ENCODE data around the gene RASA3. TPM values are rescaled to one million over a fixed set of nuclear protein-coding genes. Genes with fewer than 3 reads are reported as not detected.

The RASA3 gene
- total and polyA plus RNA-seq, 9 of the 15 experiments (the other 6 are each of a cell fraction or from before 2014, with no cell fraction given) = 0.72 to 25.3 (median 14.4) TPM

DNA sequence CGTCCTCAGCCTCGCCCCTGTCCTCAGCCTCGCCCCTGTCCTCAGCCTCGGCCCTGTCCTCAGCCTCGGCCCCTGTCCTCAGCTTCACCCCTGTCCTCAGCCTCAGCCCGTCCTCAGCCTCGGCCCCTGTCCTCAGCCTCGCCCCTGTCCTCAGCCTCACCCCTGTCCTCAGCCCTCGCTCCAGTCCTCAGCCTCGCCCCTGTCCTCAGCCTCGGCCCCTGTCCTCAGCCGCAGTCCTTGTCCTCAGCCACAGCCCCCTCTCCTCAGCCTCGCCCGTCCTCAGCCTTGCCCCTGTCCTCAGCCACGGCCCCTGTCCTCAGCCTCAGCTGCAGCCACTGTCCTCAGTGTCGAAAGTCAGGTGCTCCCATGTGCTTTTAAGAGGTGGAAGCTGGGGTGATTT, 169.0 kb downstream of the RASA3 start:
- Histone ChIP-seq H3K9me1 (ENCODE audit: control insufficient read depth, insufficient read depth, low read length) (no peaks in the 10 kb centered on the region), H3K4me1 (replicated peaks in 1 of 2; ENCODE audit: control insufficient read depth in 2 of 2, insufficient read depth in 2 of 2, low read length in 2 of 2) (peaks cover 4 to 12% of the 10 kb centered on the region in 2 experiments; a peak in 4 of 5 replicates), H3K27me3 (ENCODE audit: control insufficient read depth in 2 of 2, insufficient read depth in 2 of 2, low read length in 2 of 2) (peaks cover 2 to 16% of the 10 kb centered on the region in 2 experiments; a peak in 4 of 5 replicates), H3K4me2 (ENCODE audit: insufficient read depth, low read length) (no peak overlapping the region), H2AFZ (ENCODE audit: low read depth, low read length) (no peak overlapping the region), H3K9me3 (replicated peaks; ENCODE audit: control insufficient read depth, insufficient read depth, low read depth, low read length) (no peaks in the 10 kb centered on the region), H4K20me1 (replicated peaks; ENCODE audit: control insufficient read depth, insufficient read depth, low read length) (no peaks in the 10 kb centered on the region), H3K4me3 (no peak overlapping the region), H3K9ac (ENCODE audit: insufficient read depth in 1 of 2, low read depth in 2 of 2, low read length in 2 of 2) (no peak overlapping the region), H3K79me2 (ENCODE audit: control insufficient read depth, insufficient read depth, low read length) (no peaks in the 10 kb centered on the region), H3K36me3 (ENCODE audit: control insufficient read depth, insufficient read depth, low read length) (no peaks in the 10 kb centered on the region), H3K27ac (ENCODE audit: extremely low read depth, low read depth, low read length) (no peak overlapping the region)
- DNase-seq (ENCODE audit: extremely low read depth in 1 of 4, low spot score in 3 of 4) (no peak), ATAC-seq (no peak; the same call in 2 of the 3 replicates), FAIRE-seq (no peak)
- ChIA-PET CTCF (ENCODE audit: low intra/inter-chr PET ratio) (interaction anchor here (0.6 kb wide), 1 partner anchor 180 kb away, joined by 3 read pairs; no protein-coding TSS in a partner anchor), POLR2A (no interaction called here)
- BruUV-seq (replicated peaks) = no TSS peak
- WGBS (ENCODE audit: insufficient coverage, low coverage, missing lambda C conversion rate) = 13% methylated on average over 8 of the region's 16 CpGs
- no peak for TF ChIP-seq RFX1 (IDR thresholded peaks at IDR 0.05)
- peak; percentile 56 for TF ChIP-seq POLR2G (IDR thresholded peaks at IDR 0.05; ENCODE audit: low read depth, low read length)
- in situ Hi-C loops (cut with MboI) = no loop called here
- intact Hi-C loops (cut with micrococcal nuclease) = no loop called here

DNA sequence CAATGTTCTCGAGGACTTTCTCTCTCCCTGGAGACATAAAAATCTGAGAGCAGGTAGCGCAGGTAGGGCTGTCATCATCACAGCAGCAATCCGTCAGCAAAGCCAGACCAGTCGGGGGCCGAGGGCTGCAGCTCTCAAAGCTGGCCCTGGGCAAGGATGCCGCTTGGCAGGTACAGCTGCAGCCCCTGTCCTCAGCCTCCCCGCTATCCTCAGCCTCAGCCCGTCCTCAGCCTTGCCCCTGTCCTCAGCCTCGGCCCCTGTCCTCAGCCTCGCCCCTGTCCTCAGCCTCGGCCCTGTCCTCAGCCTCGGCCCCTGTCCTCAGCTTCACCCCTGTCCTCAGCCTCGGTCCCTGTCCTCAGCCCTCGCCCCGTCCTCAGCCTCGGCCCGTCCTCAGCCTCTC, 169.4 kb downstream of the RASA3 start:
- Histone ChIP-seq H3K9me1 (ENCODE audit: control insufficient read depth, insufficient read depth, low read length) (no peaks in the 10 kb centered on the region), H2AFZ (ENCODE audit: low read depth, low read length) (no peak overlapping the region), H3K79me2 (ENCODE audit: control insufficient read depth, insufficient read depth, low read length) (no peaks in the 10 kb centered on the region), H3K27me3 (ENCODE audit: control insufficient read depth in 2 of 2, insufficient read depth in 2 of 2, low read length in 2 of 2) (peaks cover 2 to 16% of the 10 kb centered on the region in 2 experiments; a peak in 4 of 5 replicates), H3K9me3 (replicated peaks; ENCODE audit: control insufficient read depth, insufficient read depth, low read depth, low read length) (no peaks in the 10 kb centered on the region), H3K4me2 (ENCODE audit: insufficient read depth, low read length) (no peak overlapping the region), H3K36me3 (ENCODE audit: control insufficient read depth, insufficient read depth, low read length) (no peaks in the 10 kb centered on the region), H3K4me3 (no peak overlapping the region), H3K9ac (ENCODE audit: insufficient read depth in 1 of 2, low read depth in 2 of 2, low read length in 2 of 2) (no peak overlapping the region), H3K27ac (ENCODE audit: extremely low read depth, low read depth, low read length) (no peak overlapping the region), H3K4me1 (replicated peaks in 1 of 2; ENCODE audit: control insufficient read depth in 2 of 2, insufficient read depth in 2 of 2, low read length in 2 of 2) (peaks cover 4 to 13% of the 10 kb centered on the region in 2 experiments; a peak in 4 of 5 replicates), H4K20me1 (replicated peaks; ENCODE audit: control insufficient read depth, insufficient read depth, low read length) (no peaks in the 10 kb centered on the region)
- CTCF ChIA-PET (ENCODE audit: low intra/inter-chr PET ratio) = no interaction called here
- ATAC-seq (no peak), DNase-seq (ENCODE audit: extremely low read depth in 1 of 4, low spot score in 3 of 4) (no peak), FAIRE-seq (no peak)
- in situ Hi-C loops (cut with MboI) = no loop called here
- intact Hi-C loops (cut with micrococcal nuclease) = no loop called here
- POLR2A ChIA-PET = no interaction called here
- TF ChIP-seq POLR2G (IDR thresholded peaks at IDR 0.05; ENCODE audit: low read depth, low read length) (peak; percentile 44), CBFA2T2 (conservative IDR thresholded peaks at IDR 0.05) (no peak), TAF9B (IDR thresholded peaks at IDR 0.05; ENCODE audit: partially characterized antibody) (no peak), ZNF695 (CRISPR knock-in tag; IDR thresholded peaks at IDR 0.05) (no peak), BDP1 (IDR thresholded peaks at IDR 0.05; ENCODE audit: insufficient read depth, insufficient read length) (no peak)
- TF ChIP-seq, protein P1, sequence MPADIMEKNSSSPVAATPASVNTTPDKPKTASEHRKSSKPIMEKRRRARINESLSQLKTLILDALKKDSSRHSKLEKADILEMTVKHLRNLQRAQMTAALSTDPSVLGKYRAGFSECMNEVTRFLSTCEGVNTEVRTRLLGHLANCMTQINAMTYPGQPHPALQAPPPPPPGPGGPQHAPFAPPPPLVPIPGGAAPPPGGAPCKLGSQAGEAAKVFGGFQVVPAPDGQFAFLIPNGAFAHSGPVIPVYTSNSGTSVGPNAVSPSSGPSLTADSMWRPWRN (IDR thresholded peaks at IDR 0.05; ENCODE audit: low read depth) = no peak
- 33% methylated on average over 4 of the region's 17 CpGs for WGBS (ENCODE audit: insufficient coverage, low coverage, missing lambda C conversion rate)
- no TSS peak for BruUV-seq (replicated peaks)

Data from K562 (cell line).